Midbrain (tissue), 1 donor: ENCODE measurements around the gene SETD2.

Experiments used
- DNase-seq: peaks from one replicate; lab custom pipeline; 2025; lab: John Stamatoyannopoulos, UW

Gene SETD2

GRCh38 chr3:46984591-46985459 lies 179.1 kb downstream of the SETD2 start:
- no peak for DNase-seq

GRCh38 chr3:46982546-46982945 lies 181.4 kb downstream of the SETD2 start:
- DNase-seq: no peak

DNA sequence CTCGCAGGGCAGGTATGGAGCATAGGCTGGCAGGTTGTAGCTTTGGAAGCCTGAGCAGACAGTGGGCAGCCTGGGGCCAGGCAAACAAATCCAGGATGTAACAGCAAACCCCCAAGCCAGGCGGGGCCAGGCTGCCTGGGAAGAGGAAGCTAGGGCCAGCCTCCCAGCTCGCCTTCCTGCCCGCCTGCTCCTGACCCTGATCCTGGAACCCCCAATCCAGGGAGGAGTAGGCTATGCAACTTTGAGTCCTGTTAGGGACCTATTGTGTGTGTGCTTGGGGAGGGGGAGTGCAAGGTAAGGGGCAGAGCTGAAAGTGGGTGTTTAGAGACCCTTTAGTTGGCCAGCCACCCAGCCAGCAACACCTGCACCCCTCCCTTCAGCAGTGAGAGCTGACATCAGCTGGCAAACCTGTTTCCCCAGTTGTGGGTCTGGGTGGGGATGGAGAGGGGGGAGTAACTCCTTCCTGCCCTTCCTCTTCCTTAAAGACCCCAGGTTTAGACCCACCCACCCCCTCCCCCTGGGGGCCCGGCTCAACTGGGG lies 181.9 kb downstream of the SETD2 start:
- DNase-seq: no peak

GRCh38 chr3:46979958-46980497 lies 183.9 kb downstream of the SETD2 start:
- DNase-seq: no peak

GRCh38 chr3:46978985-46979944 lies 184.6 kb downstream of the SETD2 start, which contains the start of gene NBEAL2:
Gene NBEAL2, plus strand, starts transcription at chr3:46979666. Its CDS starts 196 bp downstream, at chr3:46979862.
- peak; percentile 66 for DNase-seq

GRCh38 chr3:46978381-46978780 lies 185.5 kb downstream of the SETD2 start:
- DNase-seq: no peak

DNA sequence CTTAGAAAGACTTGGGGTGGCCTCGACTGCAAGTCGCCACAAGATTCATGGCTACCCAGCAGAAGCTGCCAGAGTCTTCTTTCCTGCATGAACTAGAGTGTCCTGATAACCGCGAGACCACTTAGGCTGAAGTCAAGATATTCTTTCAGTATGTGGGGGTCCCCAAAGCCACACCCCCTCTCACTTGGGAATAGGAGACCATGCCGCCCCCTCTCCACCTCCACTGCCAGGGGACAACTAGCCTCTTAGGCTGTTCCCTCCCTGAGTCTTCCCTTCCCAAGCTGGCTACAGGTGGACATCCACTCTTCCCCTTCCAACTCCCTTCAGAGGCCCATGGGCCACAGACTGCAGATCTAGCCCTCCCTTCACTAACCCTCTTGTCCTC lies 186.1 kb downstream of the SETD2 start:
- DNase-seq: no peak

DNA sequence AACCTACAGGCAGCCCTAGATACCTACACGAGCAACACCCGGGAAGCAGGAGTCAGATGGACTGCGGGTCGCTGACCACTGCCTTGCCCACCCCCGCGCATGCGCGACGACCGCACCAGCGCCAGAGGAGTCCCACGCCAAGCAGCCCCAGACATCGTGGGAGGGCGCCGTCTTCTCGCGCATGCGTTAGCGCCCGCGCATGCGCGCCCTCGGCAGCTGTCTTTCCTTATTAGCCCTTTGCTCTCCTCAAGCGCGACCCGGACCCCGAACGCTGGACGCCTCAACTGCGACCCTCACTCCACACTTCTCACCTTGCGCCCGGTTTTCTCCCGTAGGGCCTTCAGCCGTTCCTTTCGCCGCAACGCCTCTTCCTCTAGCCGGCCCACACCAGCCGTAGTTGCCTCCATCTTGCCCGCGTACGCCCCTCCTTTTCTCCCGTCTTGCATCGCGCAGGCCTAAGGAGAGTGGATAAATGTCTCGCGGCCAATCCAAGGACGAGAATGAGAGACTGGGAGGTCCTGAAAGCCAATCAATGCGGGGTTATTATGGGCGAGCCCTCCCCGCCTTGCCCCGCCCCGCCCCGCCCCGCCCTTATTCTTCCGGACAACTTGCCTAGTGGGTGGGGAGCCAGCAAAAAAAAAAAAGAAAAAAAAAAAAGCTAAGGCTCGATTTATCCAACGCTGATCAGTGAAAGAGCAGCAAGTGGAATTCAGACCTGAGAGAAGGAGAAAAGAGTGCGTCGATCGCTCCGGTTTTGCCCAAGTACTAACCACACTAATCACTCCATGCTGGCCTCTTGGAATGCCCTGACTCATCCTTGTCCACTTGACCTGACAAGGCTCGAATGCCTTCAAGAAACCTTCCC lies 187.4 kb downstream of the SETD2 start, which contains the start of gene CCDC12:
TSS of gene CCDC12 (minus strand) at position 420 of the 865 bp plus-strand sequence. CDS start at position 407, 13 bp downstream.
- peak; percentile 97 for DNase-seq

GRCh38 chr3:46974421-46975171 lies 189.3 kb downstream of the SETD2 start:
- no peak for DNase-seq

GRCh38 chr3:46972396-46972795 lies 191.5 kb downstream of the SETD2 start:
- no peak for DNase-seq

DNA sequence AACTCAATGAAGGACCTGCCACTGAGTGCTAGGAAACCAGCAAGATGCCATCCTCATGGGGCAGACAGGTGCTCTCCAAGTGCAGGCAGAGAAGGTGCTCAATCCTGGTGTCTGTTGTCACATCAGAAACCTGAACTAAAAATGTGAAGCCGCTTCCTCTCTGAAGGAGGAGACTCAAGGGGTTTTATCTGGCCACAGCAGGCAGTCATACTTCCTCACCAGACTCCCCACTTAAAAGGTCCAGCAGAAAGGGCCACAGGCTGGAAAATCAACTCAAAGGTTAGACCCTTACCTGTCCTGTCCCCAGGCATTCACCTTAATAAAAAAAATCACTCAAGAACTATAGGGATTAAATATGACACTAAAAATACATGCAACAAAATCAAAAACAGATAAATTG lies 192.2 kb downstream of the SETD2 start:
- no peak for DNase-seq

DNA sequence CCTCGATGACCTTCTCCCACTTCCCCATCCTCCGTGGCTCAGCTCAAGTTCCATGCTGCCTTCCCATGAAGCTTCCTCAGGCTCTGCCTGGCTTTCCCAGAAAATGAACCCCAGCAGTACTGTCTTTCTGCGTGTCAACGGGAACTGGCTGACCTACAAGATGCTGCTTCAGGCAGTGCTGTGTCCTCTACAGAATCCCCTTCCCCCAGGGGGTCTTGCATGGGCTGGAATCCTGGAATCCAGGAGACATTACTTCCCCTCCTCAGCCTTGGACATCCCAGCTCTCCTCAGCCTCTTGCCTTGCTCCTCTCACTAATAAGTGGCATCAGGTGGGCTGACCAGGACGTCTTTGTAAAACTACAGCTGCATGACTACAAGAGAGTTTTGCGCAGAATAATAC lies 192.8 kb downstream of the SETD2 start:
- DNase-seq: no peak

- DNase-seq: no peak
These were observed 193.4 kb downstream of the SETD2 start for GRCh38 chr3:46970391-46971091.

- no peak for DNase-seq
These were observed 195.0 kb downstream of the SETD2 start for GRCh38 chr3:46968783-46969428.

GRCh38 chr3:46966811-46967210 lies 197.1 kb downstream of the SETD2 start:
- no peak for DNase-seq
